Measurements from ENCODE around the gene CACNB3.

DNA sequence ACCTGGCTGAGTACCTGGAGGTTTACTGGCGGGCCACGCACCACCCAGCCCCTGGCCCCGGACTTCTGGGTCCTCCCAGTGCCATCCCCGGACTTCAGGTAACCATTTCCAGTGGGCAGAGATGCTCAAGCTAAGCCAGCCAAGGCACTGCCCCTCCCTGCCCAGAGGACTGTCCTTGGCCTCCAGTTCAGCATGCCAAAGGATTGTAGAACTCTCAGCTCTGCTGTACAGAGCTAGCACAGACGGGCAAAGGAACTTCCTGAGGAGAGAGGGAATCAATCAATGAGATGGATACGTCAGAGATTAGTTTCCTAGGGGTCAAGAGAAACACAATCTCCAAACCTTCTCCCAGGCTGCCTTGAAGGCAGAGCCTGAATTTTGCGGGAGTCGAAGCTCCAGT is 8.7 kb downstream of the CACNB3 start:
- no peak for TF ChIP-seq SP1 (IDR thresholded peaks at IDR 0.05)
- TF ChIP-seq RAD21 (IDR thresholded peaks at IDR 0.05): no peak
- no peak for TF ChIP-seq NR2F2 (IDR thresholded peaks at IDR 0.05)
- TF ChIP-seq, protein P1, sequence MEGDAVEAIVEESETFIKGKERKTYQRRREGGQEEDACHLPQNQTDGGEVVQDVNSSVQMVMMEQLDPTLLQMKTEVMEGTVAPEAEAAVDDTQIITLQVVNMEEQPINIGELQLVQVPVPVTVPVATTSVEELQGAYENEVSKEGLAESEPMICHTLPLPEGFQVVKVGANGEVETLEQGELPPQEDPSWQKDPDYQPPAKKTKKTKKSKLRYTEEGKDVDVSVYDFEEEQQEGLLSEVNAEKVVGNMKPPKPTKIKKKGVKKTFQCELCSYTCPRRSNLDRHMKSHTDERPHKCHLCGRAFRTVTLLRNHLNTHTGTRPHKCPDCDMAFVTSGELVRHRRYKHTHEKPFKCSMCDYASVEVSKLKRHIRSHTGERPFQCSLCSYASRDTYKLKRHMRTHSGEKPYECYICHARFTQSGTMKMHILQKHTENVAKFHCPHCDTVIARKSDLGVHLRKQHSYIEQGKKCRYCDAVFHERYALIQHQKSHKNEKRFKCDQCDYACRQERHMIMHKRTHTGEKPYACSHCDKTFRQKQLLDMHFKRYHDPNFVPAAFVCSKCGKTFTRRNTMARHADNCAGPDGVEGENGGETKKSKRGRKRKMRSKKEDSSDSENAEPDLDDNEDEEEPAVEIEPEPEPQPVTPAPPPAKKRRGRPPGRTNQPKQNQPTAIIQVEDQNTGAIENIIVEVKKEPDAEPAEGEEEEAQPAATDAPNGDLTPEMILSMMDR (IDR thresholded peaks at IDR 0.05; ENCODE audit: low read depth, low read length, missing input control): no peak
- TF ChIP-seq, protein P2, sequence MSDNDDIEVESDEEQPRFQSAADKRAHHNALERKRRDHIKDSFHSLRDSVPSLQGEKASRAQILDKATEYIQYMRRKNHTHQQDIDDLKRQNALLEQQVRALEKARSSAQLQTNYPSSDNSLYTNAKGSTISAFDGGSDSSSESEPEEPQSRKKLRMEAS (IDR thresholded peaks at IDR 0.05): no peak
- no peak for TF ChIP-seq RXRA (IDR thresholded peaks at IDR 0.05)
- TF ChIP-seq TAF1 (conservative IDR thresholded peaks at IDR 0.05): no peak
- TF ChIP-seq GABPA (IDR thresholded peaks at IDR 0.05 in 1 of 2, conservative IDR thresholded peaks at IDR 0.05 in 1 of 2): no peak

All from liver (tissue), 3 donors.